MM.1S (cell line): ENCODE results near the gene ANXA11.

Experiments used
- DNase-seq: peaks from one replicate; pipeline ENCODE4 v3.0.0-alpha.2; 2015
- H2AFZ ChIP-seq: fragments of 300-600 bp; sonication (generic); 2 replicates; pipeline ENCODE4 v1.6.0; 2016; ENCODE audit warnings: antibody characterized with exemption, low read length
- H3F3A ChIP-seq: fragments of 300-600 bp; sonication (generic); 2 replicates; pipeline ENCODE4 v1.6.1; 2016; ENCODE audit warnings: mild to moderate bottlenecking, antibody characterized with exemption, low read length, moderate library complexity, mixed read lengths; ENCODE audit not compliant: insufficient read depth
- H3K27ac ChIP-seq: fragments of 300-600 bp; sonication (generic); 2 replicates; pipeline ENCODE4 v1.5.1; 2016; ENCODE audit warnings: mild to moderate bottlenecking, low read length
- H3K27me3 ChIP-seq: fragments of 300-600 bp; sonication (generic); replicated peaks from 2 replicates; pipeline ENCODE4 v1.6.0; 2016; ENCODE audit warnings: low read length; ENCODE audit not compliant: insufficient read depth
- H3K36me3 ChIP-seq: fragments of 300-600 bp; sonication (generic); replicated peaks from 2 replicates; pipeline ENCODE4 v1.6.1; 2016; ENCODE audit warnings: mild to moderate bottlenecking, low read length, mixed read lengths; ENCODE audit not compliant: insufficient read depth
- H3K4me1 ChIP-seq: fragments of 300-600 bp; sonication (generic); 2 replicates; pipeline ENCODE4 v1.6.1; 2016; ENCODE audit warnings: low read length, mixed read lengths
- H3K4me2 ChIP-seq: fragments of 300-600 bp; sonication (generic); 2 replicates; pipeline ENCODE4 v1.6.0; 2016; ENCODE audit warnings: low read depth, low read length
- H3K4me3 ChIP-seq: fragments of 300-600 bp; sonication (generic); 2 replicates; pipeline ENCODE4 v1.5.1; 2016; ENCODE audit warnings: low read length, mixed read lengths
- H3K79me2 ChIP-seq: fragments of 300-600 bp; sonication (generic); 2 replicates; pipeline ENCODE4 v1.6.1; 2016; ENCODE audit warnings: mixed run types, low read length, mixed read lengths
- H3K9ac ChIP-seq: fragments of 300-600 bp; sonication (generic); 2 replicates; pipeline ENCODE4 v1.6.1; 2016; ENCODE audit warnings: low read length, mixed read lengths
- H3K9me2 ChIP-seq: fragments of 300-600 bp; sonication (generic); replicated peaks from 2 replicates; pipeline ENCODE4 v1.6.1; 2016; ENCODE audit warnings: mild to moderate bottlenecking, low read length, mixed read lengths; ENCODE audit not compliant: insufficient read depth
- H3K9me3 ChIP-seq: fragments of 300-600 bp; sonication (generic); replicated peaks from 2 replicates; pipeline ENCODE4 v1.6.1; 2016; ENCODE audit warnings: mild to moderate bottlenecking, low read length, mixed read lengths; ENCODE audit not compliant: insufficient read depth
- H4K20me1 ChIP-seq: fragments of 300-600 bp; sonication (generic); 2 replicates; pipeline ENCODE4 v1.6.1; 2016; ENCODE audit warnings: mild to moderate bottlenecking, low read length, moderate library complexity, mixed read lengths; ENCODE audit not compliant: insufficient read depth
- CTCF ChIP-seq: fragments of 300-600 bp; sonication (generic); IDR thresholded peaks from 2 replicates; pipeline ENCODE4 v1.5.1; 2016; ENCODE audit warnings: antibody characterized with exemption, low read length, mixed read lengths
- EZH2 ChIP-seq: fragments of 300-600 bp; sonication (generic); optimal IDR thresholded peaks from 2 replicates; pipeline ENCODE3; 2017; ENCODE audit warnings: low read depth, mild to moderate bottlenecking, antibody characterized with exemption, low read length, mixed read lengths
- EZH2phosphoT487 ChIP-seq: fragments of 300-600 bp; sonication (generic); IDR thresholded peaks from 2 replicates; pipeline ENCODE4 v1.6.1; 2018; ENCODE audit warnings: antibody characterized with exemption, low read length

Gene ANXA11

GRCh38 chr10:80195046-80195574 is 10.2 kb downstream of the ANXA11 start:
- Histone ChIP-seq H3K4me1 (peaks cover 71% of the 10 kb centered on the region), H3K27me3 (no peaks in the 10 kb centered on the region), H3K9me2 (no peaks in the 10 kb centered on the region), H3K36me3 (no peaks in the 10 kb centered on the region), H4K20me1 (no peaks in the 10 kb centered on the region), H3K9ac (peak overlapping the region; percentile 40), H3K27ac (peak overlapping the region; percentile 98), H3K4me3 (no peak overlapping the region), H3K4me2 (peak overlapping the region; percentile 85), H3F3A (peaks cover 56% of the 10 kb centered on the region), H3K9me3 (no peaks in the 10 kb centered on the region), H3K79me2 (peaks cover 94% of the 10 kb centered on the region), H2AFZ (no peak overlapping the region)
- TF ChIP-seq CTCF (no peak), EZH2phosphoT487 (no peak), EZH2 (no peak)
- DNase-seq = no peak

- H3K27me3 ChIP-seq = no peaks in the 10 kb centered on the region
- no peak overlapping the region for H3K4me3 ChIP-seq
- peaks cover 73% of the 10 kb centered on the region for H3K4me1 ChIP-seq
- peaks cover 94% of the 10 kb centered on the region for H3K79me2 ChIP-seq
- 0 out of 2 replicates have a peak overlapping the region, but pooled peaks have one; percentile 40 for H3K9ac ChIP-seq
- H3K9me3 ChIP-seq = no peaks in the 10 kb centered on the region
- no peak overlapping the region for H2AFZ ChIP-seq
- no peak for DNase-seq
- TF ChIP-seq EZH2phosphoT487 (no peak), CTCF (no peak), EZH2 (no peak)
- peaks cover 60% of the 10 kb centered on the region for H3F3A ChIP-seq
- H4K20me1 ChIP-seq = no peaks in the 10 kb centered on the region
- H3K4me2 ChIP-seq = peak overlapping the region; percentile 85; the same call in 1 of the 2 replicates
- H3K27ac ChIP-seq = peak overlapping the region; percentile 98; the same call in 1 of the 2 replicates
- no peaks in the 10 kb centered on the region for H3K36me3 ChIP-seq
- no peaks in the 10 kb centered on the region for H3K9me2 ChIP-seq
Measured at GRCh38 chr10:80194373-80195045, 10.8 kb downstream of the ANXA11 start.

- Histone ChIP-seq H3K27me3 (no peaks in the 10 kb centered on the region), H3K9me2 (no peaks in the 10 kb centered on the region), H3K79me2 (peaks cover 91% of the 10 kb centered on the region), H3K4me2 (no peak overlapping the region), H3K9me3 (no peaks in the 10 kb centered on the region), H3K36me3 (no peaks in the 10 kb centered on the region), H4K20me1 (no peaks in the 10 kb centered on the region), H2AFZ (no peak overlapping the region), H3K9ac (no peak overlapping the region), H3F3A (peaks cover 64% of the 10 kb centered on the region), H3K27ac (peak overlapping the region; percentile 86; the same call in 1 of the 2 replicates), H3K4me1 (peaks cover 78% of the 10 kb centered on the region), H3K4me3 (no peak overlapping the region)
- DNase-seq = no peak
- TF ChIP-seq EZH2 = no peak
- TF ChIP-seq CTCF = no peak
- no peak for TF ChIP-seq EZH2phosphoT487
Measured at GRCh38 chr10:80192553-80192952, 12.8 kb downstream of the ANXA11 start.
